Measurements from ENCODE around the gene CEP55.

GRCh38 chr10:93462881-93463280, 33.5 kb upstream of the CEP55 start:
- no peak for TF ChIP-seq CTCF (IDR thresholded peaks at IDR 0.05)
- TF ChIP-seq POLR2A (IDR thresholded peaks at IDR 0.05) = no peak
- peak in 2 of 3 donors; percentile 11 to 25 for TF ChIP-seq POLR2AphosphoS5 (IDR thresholded peaks at IDR 0.05)

Measured in transverse colon (tissue), 4 donors.